ENCODE results near the gene ALKBH8.
A peak's percentile ranks its signal among the peaks of the same experiment; 100 is the strongest.

The ALKBH8 gene, protein sequence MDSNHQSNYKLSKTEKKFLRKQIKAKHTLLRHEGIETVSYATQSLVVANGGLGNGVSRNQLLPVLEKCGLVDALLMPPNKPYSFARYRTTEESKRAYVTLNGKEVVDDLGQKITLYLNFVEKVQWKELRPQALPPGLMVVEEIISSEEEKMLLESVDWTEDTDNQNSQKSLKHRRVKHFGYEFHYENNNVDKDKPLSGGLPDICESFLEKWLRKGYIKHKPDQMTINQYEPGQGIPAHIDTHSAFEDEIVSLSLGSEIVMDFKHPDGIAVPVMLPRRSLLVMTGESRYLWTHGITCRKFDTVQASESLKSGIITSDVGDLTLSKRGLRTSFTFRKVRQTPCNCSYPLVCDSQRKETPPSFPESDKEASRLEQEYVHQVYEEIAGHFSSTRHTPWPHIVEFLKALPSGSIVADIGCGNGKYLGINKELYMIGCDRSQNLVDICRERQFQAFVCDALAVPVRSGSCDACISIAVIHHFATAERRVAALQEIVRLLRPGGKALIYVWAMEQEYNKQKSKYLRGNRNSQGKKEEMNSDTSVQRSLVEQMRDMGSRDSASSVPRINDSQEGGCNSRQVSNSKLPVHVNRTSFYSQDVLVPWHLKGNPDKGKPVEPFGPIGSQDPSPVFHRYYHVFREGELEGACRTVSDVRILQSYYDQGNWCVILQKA

DNA sequence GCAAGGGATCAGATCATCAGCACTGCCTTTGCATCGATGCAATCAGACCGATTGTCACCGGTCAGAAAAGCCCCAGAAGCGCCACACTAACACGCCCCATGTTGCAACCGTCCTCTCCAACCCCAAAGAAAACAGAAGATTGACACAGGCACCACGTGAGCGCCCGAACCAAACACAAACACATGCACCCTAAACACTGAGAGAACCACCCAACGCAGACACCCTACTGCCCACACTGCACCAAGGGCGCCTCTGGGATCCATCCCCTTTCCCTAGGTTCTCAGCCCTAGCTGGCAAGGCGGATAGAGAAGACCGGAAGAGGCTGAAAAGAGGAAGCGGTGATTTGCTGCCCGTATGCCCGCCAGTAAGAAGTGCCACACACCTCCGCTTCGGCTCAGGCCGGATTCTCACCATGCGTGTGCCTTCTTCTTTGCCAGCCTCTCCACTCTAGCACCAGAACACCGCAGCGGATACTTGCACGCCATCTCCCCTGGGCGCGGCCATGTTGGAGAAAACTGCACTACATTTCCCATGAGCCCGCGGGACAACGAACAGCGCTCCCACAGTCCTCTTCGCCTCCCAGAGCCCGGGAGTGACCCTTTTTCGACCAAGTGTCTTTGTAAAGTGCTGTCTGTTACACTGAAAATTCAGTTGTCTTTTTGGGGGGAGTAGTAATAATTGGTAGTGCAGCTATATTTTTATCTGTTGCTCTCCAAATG, at the start of gene ALKBH8:
ALKBH8 (minus strand) TSS at position 517 of the 719 bp plus-strand sequence. CDS start 4,842 bp downstream, outside the sequence.
- DNase-seq (ENCODE audit: low read depth): peak; percentile 71
- TF ChIP-seq, protein P1, sequence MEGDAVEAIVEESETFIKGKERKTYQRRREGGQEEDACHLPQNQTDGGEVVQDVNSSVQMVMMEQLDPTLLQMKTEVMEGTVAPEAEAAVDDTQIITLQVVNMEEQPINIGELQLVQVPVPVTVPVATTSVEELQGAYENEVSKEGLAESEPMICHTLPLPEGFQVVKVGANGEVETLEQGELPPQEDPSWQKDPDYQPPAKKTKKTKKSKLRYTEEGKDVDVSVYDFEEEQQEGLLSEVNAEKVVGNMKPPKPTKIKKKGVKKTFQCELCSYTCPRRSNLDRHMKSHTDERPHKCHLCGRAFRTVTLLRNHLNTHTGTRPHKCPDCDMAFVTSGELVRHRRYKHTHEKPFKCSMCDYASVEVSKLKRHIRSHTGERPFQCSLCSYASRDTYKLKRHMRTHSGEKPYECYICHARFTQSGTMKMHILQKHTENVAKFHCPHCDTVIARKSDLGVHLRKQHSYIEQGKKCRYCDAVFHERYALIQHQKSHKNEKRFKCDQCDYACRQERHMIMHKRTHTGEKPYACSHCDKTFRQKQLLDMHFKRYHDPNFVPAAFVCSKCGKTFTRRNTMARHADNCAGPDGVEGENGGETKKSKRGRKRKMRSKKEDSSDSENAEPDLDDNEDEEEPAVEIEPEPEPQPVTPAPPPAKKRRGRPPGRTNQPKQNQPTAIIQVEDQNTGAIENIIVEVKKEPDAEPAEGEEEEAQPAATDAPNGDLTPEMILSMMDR (IDR thresholded peaks at IDR 0.05; ENCODE audit: insufficient read depth, low read depth, low read length, missing control alignments): peak; percentile 14
- peak within 1 kb of the TSS; percentile 68 for H3K4me3 ChIP-seq (ENCODE audit: low read length)

DNA sequence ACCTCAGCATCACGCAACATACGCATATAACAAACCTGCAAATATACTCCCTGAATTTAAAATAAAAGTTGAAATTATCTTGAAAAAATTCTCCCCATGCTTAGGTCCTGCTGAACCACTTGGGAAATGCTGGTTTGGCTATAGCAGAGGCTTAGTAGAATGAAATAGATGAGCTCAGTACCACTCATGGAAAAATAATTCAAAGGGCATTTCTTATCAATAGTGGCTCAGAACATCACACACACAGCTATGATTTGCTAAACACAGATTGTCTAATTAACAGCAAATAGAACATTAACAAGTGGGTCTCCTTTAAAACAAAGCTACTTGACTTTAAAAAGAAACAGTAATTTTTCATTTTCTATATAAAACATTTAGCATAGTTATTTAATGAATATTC, 46.9 kb upstream of the ALKBH8 start:
- no peak overlapping the region for H3K4me3 ChIP-seq (ENCODE audit: low read length)
- TF ChIP-seq, protein P1 (IDR thresholded peaks at IDR 0.05; ENCODE audit: insufficient read depth, low read depth, low read length, missing control alignments): no peak
- DNase-seq (ENCODE audit: low read depth): no peak

DNA sequence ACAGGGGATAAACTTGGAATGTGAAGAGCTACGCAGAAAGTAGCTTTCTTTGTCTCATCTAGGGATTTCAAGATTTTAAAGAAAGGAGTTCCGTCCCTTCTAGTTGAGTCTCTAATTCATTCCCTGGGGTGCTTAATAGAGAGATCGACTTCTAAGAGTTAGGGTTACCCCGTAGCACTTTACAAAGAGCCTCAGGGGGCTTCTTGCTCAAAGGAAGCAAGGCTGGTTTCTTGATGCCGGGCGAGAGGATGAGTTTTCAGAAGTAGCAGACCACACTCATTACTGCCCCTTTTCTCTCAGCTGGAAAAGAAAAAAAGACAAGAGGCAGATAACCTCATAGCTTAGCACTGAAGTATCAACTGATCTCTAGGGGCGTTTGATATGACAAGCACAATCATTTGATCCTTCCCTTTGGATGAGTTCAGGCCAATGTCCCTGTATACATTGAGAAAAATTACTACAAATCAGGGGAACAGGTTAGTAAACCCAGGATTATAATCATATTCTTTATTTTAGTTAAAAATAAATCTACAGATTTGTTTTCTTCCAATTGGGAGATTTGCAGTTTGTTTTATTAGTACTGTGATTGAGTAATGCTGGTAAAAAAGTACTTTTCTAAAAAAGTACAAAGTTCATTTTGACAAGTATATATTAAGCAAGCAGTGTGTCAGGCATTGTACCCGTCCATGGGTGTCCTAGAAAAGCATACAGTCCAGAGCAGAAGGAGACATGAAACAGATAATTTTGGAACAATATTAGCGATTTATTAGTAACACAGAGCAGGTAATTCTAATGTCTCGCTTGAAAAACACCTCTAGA, 44.1 kb upstream of the ALKBH8 start:
- no peak overlapping the region for H3K4me3 ChIP-seq (ENCODE audit: low read length)
- DNase-seq (ENCODE audit: low read depth): no peak
- TF ChIP-seq, protein P1 (IDR thresholded peaks at IDR 0.05; ENCODE audit: insufficient read depth, low read depth, low read length, missing control alignments): no peak

DNA sequence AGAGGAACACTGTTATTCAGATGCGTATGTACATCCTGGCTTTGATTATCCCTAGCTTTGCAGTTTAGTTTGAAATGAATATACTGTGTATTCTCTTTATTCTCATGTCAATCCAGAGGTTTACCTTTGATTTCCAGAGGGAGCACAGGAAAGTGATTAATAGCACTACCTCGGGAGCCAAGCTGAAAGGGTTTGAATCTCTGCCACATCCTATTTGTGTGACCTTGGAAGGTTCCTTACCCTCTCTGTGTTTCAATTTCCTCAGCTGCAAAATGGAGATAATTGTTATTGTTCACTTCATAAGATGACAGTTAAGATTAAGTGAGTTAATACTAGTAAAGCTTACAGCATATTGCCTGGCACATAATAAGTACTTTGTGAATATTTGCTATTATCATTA, 43.3 kb upstream of the ALKBH8 start:
- no peak for DNase-seq (ENCODE audit: low read depth)
- TF ChIP-seq, protein P1 (IDR thresholded peaks at IDR 0.05; ENCODE audit: insufficient read depth, low read depth, low read length, missing control alignments): no peak
- H3K4me3 ChIP-seq (ENCODE audit: low read length): no peak overlapping the region

DNA sequence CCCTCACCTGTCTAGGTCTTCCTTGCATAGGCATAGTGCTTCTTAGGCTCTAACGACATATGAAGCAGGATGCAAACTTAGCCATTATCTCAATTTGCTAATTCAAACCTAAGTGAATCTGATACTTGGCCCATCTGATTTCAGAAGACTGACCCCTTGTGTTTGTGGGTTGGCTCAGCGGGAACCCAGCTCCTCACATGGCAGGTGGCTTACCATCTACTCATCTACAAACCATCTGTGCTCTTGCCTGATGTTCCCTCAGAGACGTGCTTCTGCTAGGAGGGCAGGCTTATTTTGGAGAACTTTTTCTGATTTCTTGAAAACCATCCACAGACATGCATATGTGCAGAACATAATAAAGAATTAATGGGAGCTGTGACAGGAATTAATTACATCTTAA, 40.6 kb upstream of the ALKBH8 start:
- H3K4me3 ChIP-seq (ENCODE audit: low read length): no peak overlapping the region
- DNase-seq (ENCODE audit: low read depth): peak; percentile 9
- TF ChIP-seq, protein P1 (IDR thresholded peaks at IDR 0.05; ENCODE audit: insufficient read depth, low read depth, low read length, missing control alignments): no peak
